SU-DHL-6 (cell line): ENCODE measurements around the gene PRR30.

Experiments used
- EZH2phosphoT487 ChIP-seq: fragments of 200-600 bp; sonication (generic), shearing (Covaris generic); conservative IDR thresholded peaks from 2 replicates; pipeline ENCODE4 v1.6.1; 2018; ENCODE audit warnings: mild to moderate bottlenecking, antibody characterized with exemption, low read length, moderate library complexity, mixed read lengths
- TF ChIP-seq, protein P1 (sequence below): fragments of 200-600 bp; sonication (generic); IDR thresholded peaks from one replicate; pipeline ENCODE4 v1.5.1; 2017; ENCODE audit warnings: antibody characterized with exemption, mild to moderate bottlenecking, low read length, moderate library complexity; ENCODE audit not compliant: insufficient read depth, poor library complexity, severe bottlenecking

DNA sequence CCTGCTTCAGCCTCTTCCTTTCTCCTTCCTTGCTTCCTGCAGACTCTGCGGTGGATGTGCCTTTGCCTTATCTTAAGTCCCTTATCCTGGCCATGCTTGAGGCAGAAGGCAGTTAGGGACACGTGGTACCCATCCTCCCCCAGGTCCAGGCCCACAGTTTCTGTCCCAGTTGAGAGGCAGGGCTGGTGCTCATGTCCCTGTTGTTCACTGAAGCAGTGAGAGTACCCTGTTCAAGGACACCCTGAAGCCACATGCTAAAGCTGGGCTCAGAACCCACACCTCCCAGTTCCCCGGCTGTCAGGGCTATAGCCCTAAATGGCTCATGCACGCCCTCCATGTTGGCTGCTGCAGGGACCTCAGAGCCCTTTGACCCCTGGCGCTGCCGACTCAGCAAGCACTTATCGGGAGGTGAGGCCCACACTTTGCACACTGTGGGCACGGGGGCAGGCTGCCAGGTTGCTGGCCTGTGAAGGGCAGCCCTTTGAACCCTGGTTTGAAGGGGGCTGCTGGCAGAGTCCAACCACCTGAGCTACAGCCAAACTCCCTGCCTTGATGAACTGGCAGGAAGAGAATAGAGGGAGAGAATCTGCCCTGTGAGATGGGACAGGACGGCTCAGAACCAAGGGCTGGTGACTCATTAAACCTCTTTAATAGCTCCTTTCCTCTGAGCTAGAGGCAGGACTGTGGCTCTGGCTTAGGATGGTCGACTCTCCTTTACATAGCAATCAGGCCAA lies 46.3 kb downstream of the PRR30 start:
- TF ChIP-seq, protein P1, sequence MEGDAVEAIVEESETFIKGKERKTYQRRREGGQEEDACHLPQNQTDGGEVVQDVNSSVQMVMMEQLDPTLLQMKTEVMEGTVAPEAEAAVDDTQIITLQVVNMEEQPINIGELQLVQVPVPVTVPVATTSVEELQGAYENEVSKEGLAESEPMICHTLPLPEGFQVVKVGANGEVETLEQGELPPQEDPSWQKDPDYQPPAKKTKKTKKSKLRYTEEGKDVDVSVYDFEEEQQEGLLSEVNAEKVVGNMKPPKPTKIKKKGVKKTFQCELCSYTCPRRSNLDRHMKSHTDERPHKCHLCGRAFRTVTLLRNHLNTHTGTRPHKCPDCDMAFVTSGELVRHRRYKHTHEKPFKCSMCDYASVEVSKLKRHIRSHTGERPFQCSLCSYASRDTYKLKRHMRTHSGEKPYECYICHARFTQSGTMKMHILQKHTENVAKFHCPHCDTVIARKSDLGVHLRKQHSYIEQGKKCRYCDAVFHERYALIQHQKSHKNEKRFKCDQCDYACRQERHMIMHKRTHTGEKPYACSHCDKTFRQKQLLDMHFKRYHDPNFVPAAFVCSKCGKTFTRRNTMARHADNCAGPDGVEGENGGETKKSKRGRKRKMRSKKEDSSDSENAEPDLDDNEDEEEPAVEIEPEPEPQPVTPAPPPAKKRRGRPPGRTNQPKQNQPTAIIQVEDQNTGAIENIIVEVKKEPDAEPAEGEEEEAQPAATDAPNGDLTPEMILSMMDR: no peak
- TF ChIP-seq EZH2phosphoT487: no peak
